HG02678 (cell line): ENCODE data around the gene ELL3.

Experiments used
- ATAC-seq: cut with Tn5 transposase; IDR thresholded peaks from one replicate; pipeline ENCODE4 v1.9.1; 2021; ENCODE audit warnings: mild to moderate bottlenecking, moderate library complexity; ENCODE audit not compliant: unreplicated experiment

Gene ELL3

GRCh38 chr15:43792761-43793476 lies 16.2 kb upstream of the ELL3 start:
- no peak for ATAC-seq

- peak; percentile 89 for ATAC-seq
Measured at GRCh38 chr15:43791993-43792760, 15.4 kb upstream of the ELL3 start, which contains the start of gene SERF2. TSS of gene SERF2 (plus strand) at chr15:43792320. CDS start at chr15:43792377, 57 bp downstream.

- ATAC-seq, result no peak
Measured at GRCh38 chr15:43789409-43789808, 12.6 kb upstream of the ELL3 start.

- ATAC-seq, result no peak
Measured at GRCh38 chr15:43779016-43779415, 2.2 kb upstream of the ELL3 start.

GRCh38 chr15:43777267-43777914 lies 625 bp upstream of the ELL3 start:
- peak; percentile 55 for ATAC-seq

GRCh38 chr15:43776101-43776717 lies 557 bp downstream of the ELL3 start:
- peak; percentile 73 for ATAC-seq

GRCh38 chr15:43775411-43775965 lies 1.3 kb downstream of the ELL3 start:
- no peak for ATAC-seq

GRCh38 chr15:43774062-43774461 lies 2.7 kb downstream of the ELL3 start:
- no peak for ATAC-seq

GRCh38 chr15:43772624-43773023 lies 4.1 kb downstream of the ELL3 start:
- ATAC-seq, result no peak

GRCh38 chr15:43771816-43772215 lies 5.0 kb downstream of the ELL3 start:
- no peak for ATAC-seq

- no peak for ATAC-seq
Measured at GRCh38 chr15:43769584-43770228, 7.1 kb downstream of the ELL3 start.

GRCh38 chr15:43763819-43764446 lies 12.8 kb downstream of the ELL3 start:
- ATAC-seq, result no peak

GRCh38 chr15:43762824-43763223 lies 13.9 kb downstream of the ELL3 start:
- ATAC-seq, result no peak

GRCh38 chr15:43751885-43752284 lies 24.9 kb downstream of the ELL3 start:
- ATAC-seq, result no peak

- ATAC-seq, result peak; percentile 32
Measured at GRCh38 chr15:43749690-43750345, 26.9 kb downstream of the ELL3 start.

GRCh38 chr15:43748376-43748775 lies 28.4 kb downstream of the ELL3 start:
- ATAC-seq, result no peak

GRCh38 chr15:43746903-43747309 lies 29.9 kb downstream of the ELL3 start:
- ATAC-seq, result peak; percentile 21

GRCh38 chr15:43746245-43746902 lies 30.4 kb downstream of the ELL3 start, which contains the start of gene PDIA3:
TSS of gene PDIA3 (plus strand) at chr15:43746438. CDS start at chr15:43746540, 102 bp downstream.
- ATAC-seq, result peak; percentile 80

- peak; percentile 26 for ATAC-seq
Measured at GRCh38 chr15:43735416-43735815, 41.4 kb downstream of the ELL3 start.
